ENCODE results near the gene PITPNC1. TPM values are rescaled to one million over a fixed set of nuclear protein-coding genes. Genes with fewer than 3 reads are reported as not detected.

PITPNC1 gene
- total RNA-seq, 1 donor from 2014 or later, result 5.4 TPM

DNA sequence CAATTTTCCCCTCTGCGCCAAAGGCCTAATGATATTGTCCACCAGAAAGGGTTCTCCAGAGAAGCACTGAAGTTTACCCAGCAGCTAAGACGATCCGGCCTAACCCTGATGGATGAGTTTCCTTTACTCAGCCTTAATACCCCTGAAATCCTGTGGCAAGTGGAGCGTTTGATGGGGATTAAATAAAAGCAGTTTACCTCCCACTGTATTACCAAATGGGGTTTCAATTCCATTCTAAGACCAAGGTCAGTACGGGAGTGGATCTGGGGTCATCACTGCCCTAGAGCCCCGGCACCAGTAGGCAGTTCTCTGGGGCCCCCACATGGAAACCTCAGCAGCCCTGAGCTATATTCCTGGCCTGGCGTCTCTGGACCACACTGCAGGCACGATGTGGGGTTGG is 243.6 kb downstream of the PITPNC1 start:
- Mint-ChIP-seq H3K4me3 (ENCODE audit: unreplicated experiment) (no peak overlapping the region), H3K27ac (ENCODE audit: unreplicated experiment) (no peak overlapping the region), H3K9me3 (ENCODE audit: low read depth) (no peaks in the 10 kb centered on the region), H3K27me3 (ENCODE audit: low read depth) (no peaks in the 10 kb centered on the region), H3K4me1 (ENCODE audit: low read depth) (no peaks in the 10 kb centered on the region), H3K36me3 (ENCODE audit: low read depth) (no peaks in the 10 kb centered on the region)
- no peak for DNase-seq (ENCODE audit: low spot score)
- TF ChIP-seq, protein P1, sequence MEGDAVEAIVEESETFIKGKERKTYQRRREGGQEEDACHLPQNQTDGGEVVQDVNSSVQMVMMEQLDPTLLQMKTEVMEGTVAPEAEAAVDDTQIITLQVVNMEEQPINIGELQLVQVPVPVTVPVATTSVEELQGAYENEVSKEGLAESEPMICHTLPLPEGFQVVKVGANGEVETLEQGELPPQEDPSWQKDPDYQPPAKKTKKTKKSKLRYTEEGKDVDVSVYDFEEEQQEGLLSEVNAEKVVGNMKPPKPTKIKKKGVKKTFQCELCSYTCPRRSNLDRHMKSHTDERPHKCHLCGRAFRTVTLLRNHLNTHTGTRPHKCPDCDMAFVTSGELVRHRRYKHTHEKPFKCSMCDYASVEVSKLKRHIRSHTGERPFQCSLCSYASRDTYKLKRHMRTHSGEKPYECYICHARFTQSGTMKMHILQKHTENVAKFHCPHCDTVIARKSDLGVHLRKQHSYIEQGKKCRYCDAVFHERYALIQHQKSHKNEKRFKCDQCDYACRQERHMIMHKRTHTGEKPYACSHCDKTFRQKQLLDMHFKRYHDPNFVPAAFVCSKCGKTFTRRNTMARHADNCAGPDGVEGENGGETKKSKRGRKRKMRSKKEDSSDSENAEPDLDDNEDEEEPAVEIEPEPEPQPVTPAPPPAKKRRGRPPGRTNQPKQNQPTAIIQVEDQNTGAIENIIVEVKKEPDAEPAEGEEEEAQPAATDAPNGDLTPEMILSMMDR (IDR thresholded peaks at IDR 0.05), result no peak

DNA sequence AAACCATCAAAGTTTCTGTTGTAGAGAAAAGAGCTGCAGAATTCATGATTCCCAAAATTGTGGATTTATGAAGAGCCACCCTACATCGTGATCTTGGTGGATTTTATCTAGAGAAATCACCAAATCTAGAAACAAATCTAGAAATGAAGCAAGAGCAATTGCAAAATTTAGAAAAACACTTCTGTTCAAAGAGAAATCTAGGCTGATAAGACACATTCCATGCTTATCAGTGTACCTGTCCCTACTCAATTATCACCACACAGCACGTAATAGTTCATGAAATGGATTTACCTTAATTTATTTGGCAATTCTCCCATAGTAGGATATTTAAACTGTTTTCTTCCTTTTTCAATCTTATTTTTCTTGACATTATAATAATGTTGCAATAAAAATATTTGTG is 246.7 kb downstream of the PITPNC1 start:
- no peaks in the 10 kb centered on the region for H3K36me3 Mint-ChIP-seq (ENCODE audit: low read depth)
- no peaks in the 10 kb centered on the region for H3K4me1 Mint-ChIP-seq (ENCODE audit: low read depth)
- no peaks in the 10 kb centered on the region for H3K9me3 Mint-ChIP-seq (ENCODE audit: low read depth)
- TF ChIP-seq, protein P1 (IDR thresholded peaks at IDR 0.05), result no peak
- DNase-seq (ENCODE audit: low spot score), result no peak
- no peak overlapping the region for H3K4me3 Mint-ChIP-seq (ENCODE audit: unreplicated experiment)
- no peaks in the 10 kb centered on the region for H3K27me3 Mint-ChIP-seq (ENCODE audit: low read depth)
- no peak overlapping the region for H3K27ac Mint-ChIP-seq (ENCODE audit: unreplicated experiment)

DNA sequence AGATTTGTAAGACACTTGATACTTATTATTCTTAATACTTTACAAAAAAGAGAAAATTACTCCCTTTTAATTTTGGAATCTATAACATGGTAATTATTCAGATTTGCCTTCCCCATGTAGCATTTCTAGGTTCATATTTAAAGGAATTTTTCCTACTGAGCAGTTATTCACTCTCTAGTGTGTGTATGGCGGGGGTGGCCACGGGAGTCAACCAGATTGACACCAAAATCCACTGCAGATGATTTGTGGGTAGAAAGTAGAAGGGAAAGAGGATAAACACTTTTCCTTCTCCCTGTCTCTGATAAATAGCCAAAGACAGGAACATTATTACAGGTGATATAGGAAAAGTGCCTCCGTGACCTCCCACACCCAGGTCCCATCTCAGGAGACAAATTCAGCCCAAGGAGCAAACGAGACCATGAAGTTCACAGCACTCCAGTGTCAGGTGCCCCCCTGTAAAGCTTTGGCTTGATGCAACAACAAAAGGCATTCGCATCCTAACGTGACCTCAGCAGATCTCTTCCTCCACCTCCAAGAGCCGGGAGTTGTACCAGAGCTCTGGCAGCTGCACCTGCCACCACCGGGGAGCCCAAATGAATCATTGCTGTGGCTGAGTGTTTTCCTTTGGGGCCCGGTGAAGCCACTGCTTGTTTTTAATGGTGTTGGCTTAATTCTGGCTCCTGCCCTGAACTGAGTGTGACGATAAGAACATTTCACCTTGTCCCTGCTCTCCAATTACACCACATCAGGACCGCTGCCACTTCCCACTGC is 248.0 kb downstream of the PITPNC1 start:
- Mint-ChIP-seq H3K27ac (ENCODE audit: unreplicated experiment) (no peak overlapping the region), H3K36me3 (ENCODE audit: low read depth) (no peaks in the 10 kb centered on the region), H3K9me3 (ENCODE audit: low read depth) (no peaks in the 10 kb centered on the region), H3K4me3 (ENCODE audit: unreplicated experiment) (no peak overlapping the region), H3K27me3 (ENCODE audit: low read depth) (no peaks in the 10 kb centered on the region), H3K4me1 (ENCODE audit: low read depth) (no peaks in the 10 kb centered on the region)
- TF ChIP-seq, protein P1 (IDR thresholded peaks at IDR 0.05), result no peak
- DNase-seq (ENCODE audit: low spot score), result no peak

DNA sequence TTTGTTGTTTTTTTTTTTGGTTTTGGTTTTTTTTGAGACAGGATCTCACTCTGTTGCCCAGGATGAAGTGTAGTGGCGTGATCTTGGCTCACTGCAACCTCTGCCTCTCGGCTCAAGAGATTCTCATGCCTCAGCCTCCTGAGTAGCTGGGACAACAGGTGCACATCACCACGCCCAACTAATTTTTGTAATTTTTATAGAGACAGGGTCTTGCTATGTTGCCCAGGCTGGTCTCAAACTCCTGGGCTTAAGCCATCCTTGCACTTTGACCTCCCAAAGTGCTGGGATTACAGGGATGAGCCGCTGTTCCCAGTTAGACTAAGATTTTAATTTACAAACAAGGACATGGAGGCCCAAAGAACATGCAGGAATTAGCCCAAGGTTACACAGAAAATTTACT is 248.9 kb downstream of the PITPNC1 start:
- Mint-ChIP-seq H3K9me3 (ENCODE audit: low read depth) (no peaks in the 10 kb centered on the region), H3K27me3 (ENCODE audit: low read depth) (no peaks in the 10 kb centered on the region), H3K36me3 (ENCODE audit: low read depth) (no peaks in the 10 kb centered on the region), H3K4me1 (ENCODE audit: low read depth) (no peaks in the 10 kb centered on the region), H3K27ac (ENCODE audit: unreplicated experiment) (no peak overlapping the region), H3K4me3 (ENCODE audit: unreplicated experiment) (no peak overlapping the region)
- TF ChIP-seq, protein P1 (IDR thresholded peaks at IDR 0.05), result no peak
- DNase-seq (ENCODE audit: low spot score), result no peak

DNA sequence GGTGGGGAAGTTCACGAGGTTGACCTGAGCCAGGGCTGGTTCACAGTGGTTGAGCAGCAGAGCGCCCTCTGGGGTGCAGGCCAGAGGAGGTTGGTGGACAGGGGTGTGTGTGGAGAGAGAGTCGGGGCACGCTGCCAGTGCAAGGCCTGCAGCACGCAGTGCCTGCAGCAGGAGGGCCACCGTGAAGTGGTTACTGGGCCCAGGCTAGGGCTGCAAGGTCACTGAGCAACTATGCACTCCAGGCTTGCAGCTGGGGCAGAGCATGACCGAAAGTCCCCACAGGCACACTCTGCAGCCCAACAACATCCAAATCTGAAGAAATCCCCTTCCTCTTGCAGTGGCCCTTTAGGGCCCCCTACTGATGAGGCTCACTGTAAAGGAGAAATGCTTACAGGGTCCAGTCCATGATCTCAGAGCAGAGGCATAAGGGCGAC is 251.5 kb downstream of the PITPNC1 start:
- TF ChIP-seq, protein P1 (IDR thresholded peaks at IDR 0.05), result peak; percentile 22
- Mint-ChIP-seq H3K4me1 (ENCODE audit: low read depth) (no peaks in the 10 kb centered on the region), H3K9me3 (ENCODE audit: low read depth) (no peaks in the 10 kb centered on the region), H3K27me3 (ENCODE audit: low read depth) (no peaks in the 10 kb centered on the region), H3K4me3 (ENCODE audit: unreplicated experiment) (no peak overlapping the region), H3K27ac (ENCODE audit: unreplicated experiment) (no peak overlapping the region), H3K36me3 (ENCODE audit: low read depth) (no peaks in the 10 kb centered on the region)
- no peak for DNase-seq (ENCODE audit: low spot score)
